OCI-LY1 (cell line): ENCODE measurements around the gene ARHGAP10.

ENCODE experiments used
- CTCF ChIP-seq: fragments of 200-600 bp; sonication (generic), shearing (Covaris generic); IDR thresholded peaks from 2 replicates; pipeline ENCODE4 v1.5.1; 2017; ENCODE audit warnings: mild to moderate bottlenecking, antibody characterized with exemption, low read length, moderate library complexity, mixed read lengths
- EZH2 ChIP-seq: fragments of 200-600 bp; sonication (generic), shearing (Covaris generic); IDR thresholded peaks from 2 replicates; pipeline ENCODE4 v1.8.0; 2017; ENCODE audit warnings: borderline replicate concordance, mixed run types, mild to moderate bottlenecking, antibody characterized with exemption, low read length, moderate library complexity, mixed read lengths

GRCh38 chr4:147768113-147768512, 36.2 kb downstream of the ARHGAP10 start:
- TF ChIP-seq CTCF (no peak), EZH2 (no peak)
